Endothelial cell of umbilical vein (primary cell): Measurements from ENCODE around the gene PRPF40B. TPM values are rescaled to one million over a fixed set of nuclear protein-coding genes. Genes with fewer than 3 reads are reported as not detected.

ENCODE experiments used
- BruUV-seq: library from RNA; stranded (reverse); fragments of 400-500 nt; replicated peaks from 2 replicates; lab custom pipeline; 2021; lab: Mats Ljungman, UMichigan
- CTCF ChIA-PET: fragments of 300-600, 350-600 bp; sonication (Branson Sonifier 250); formaldehyde crosslinking; loops from one replicate; lab custom pipeline; 2021; ENCODE audit warnings: antibody characterized with exemption, inconsistent platforms; lab: Charles Lee
- POLR2A ChIA-PET: fragments of 300-600, 350-600 bp; sonication (Branson Sonifier 250); formaldehyde crosslinking; loops from one replicate; lab custom pipeline; 2021; ENCODE audit warnings: antibody characterized with exemption, inconsistent platforms; lab: Charles Lee
- DNase-seq: peaks from one replicate; pipeline ENCODE4 v3.0.0-alpha.2; 2011; ENCODE audit warnings: low read depth, low spot score
- FAIRE-seq: peaks from 2 replicates; lab custom pipeline; 2011; peaks lifted over from hg19 to GRCh38; lab: Jason Lieb, UNC
- H2AFZ ChIP-seq: 2 replicates; pipeline ENCODE4 v1.6.0; 2012; ENCODE audit warnings: low read depth, low read length, control low read depth, inconsistent platforms
- H3K27ac ChIP-seq: 2 replicates; pipeline ENCODE4 v1.5.1; 2011; ENCODE audit warnings: low read depth, mild to moderate bottlenecking, control low read depth, low read length, moderate library complexity; ENCODE audit not compliant: insufficient read depth
- H3K27me3 ChIP-seq, 2 experiments: 2 replicates each; pipeline versions ENCODE4 v1.6.0 to v1.6.1; 2011; ENCODE audit warnings: low read length in 2 of 2, mixed read lengths in 1 of 2; ENCODE audit not compliant: control insufficient read depth in 2 of 2, insufficient read depth in 2 of 2
- H3K36me3 ChIP-seq, 2 experiments: 2 replicates in 1 of 2; 3 replicates in 1 of 2; pipeline ENCODE4 v1.5.1; 2011; ENCODE audit warnings: low read length in 2 of 2, mild to moderate bottlenecking in 1 of 2, moderate library complexity in 1 of 2; ENCODE audit not compliant: control insufficient read depth in 2 of 2, insufficient read depth in 2 of 2; ENCODE audit errors: extremely low read depth in 1 of 2
- H3K4me1 ChIP-seq: 3 replicates; pipeline ENCODE4 v1.5.1; 2011; ENCODE audit warnings: mild to moderate bottlenecking, low read length; ENCODE audit not compliant: control insufficient read depth, insufficient read depth; ENCODE audit errors: extremely low read depth
- H3K4me2 ChIP-seq: 2 replicates; pipeline ENCODE4 v1.6.1; 2011; ENCODE audit warnings: low read length, control low read depth, mixed read lengths; ENCODE audit not compliant: insufficient read depth
- H3K4me3 ChIP-seq, 3 experiments: fragments of 200-600 bp in 1 of 3; sonication (generic), shearing (Covaris generic) in 1 of 3; replicated peaks in 1 of 3; 2 replicates each; pipeline ENCODE4 v1.5.1; 2011 to 2016; ENCODE audit warnings: control low read depth in 3 of 3, low read length in 3 of 3, mild to moderate bottlenecking in 2 of 3, inconsistent platforms in 1 of 3, low read depth in 1 of 3, moderate library complexity in 1 of 3; ENCODE audit not compliant: insufficient read depth in 1 of 3
- H3K79me2 ChIP-seq: 2 replicates; pipeline ENCODE4 v1.6.0; 2012; ENCODE audit warnings: low read length, inconsistent platforms; ENCODE audit not compliant: control insufficient read depth, insufficient read depth
- H3K9ac ChIP-seq: replicated peaks from 2 replicates; pipeline ENCODE3; 2011; ENCODE audit warnings: low read length, control low read depth; ENCODE audit not compliant: insufficient read depth; ENCODE audit errors: extremely low read depth
- H3K9me1 ChIP-seq: replicated peaks from 3 replicates; pipeline ENCODE4 v1.6.0; 2011; ENCODE audit warnings: mild to moderate bottlenecking, low read length; ENCODE audit not compliant: control insufficient read depth, insufficient read depth; ENCODE audit errors: extremely low read depth
- H3K9me3 ChIP-seq: replicated peaks from 2 replicates; pipeline ENCODE4 v1.5.1; 2012; ENCODE audit warnings: low read length, inconsistent platforms; ENCODE audit not compliant: control insufficient read depth, insufficient read depth
- H4K20me1 ChIP-seq: replicated peaks from 2 replicates; pipeline ENCODE3; 2011; ENCODE audit warnings: mild to moderate bottlenecking, low read length; ENCODE audit not compliant: control insufficient read depth, insufficient read depth; ENCODE audit errors: extremely low read depth
- CTCF ChIP-seq, 2 donors: IDR thresholded peaks; 1 replicate in 1 of 2; 2 replicates in 1 of 2; pipeline ENCODE4 v1.5.1; 2011; ENCODE audit warnings: low read length in 2 of 2, mild to moderate bottlenecking in 2 of 2, moderate library complexity in 2 of 2, control low read depth in 1 of 2, inconsistent platforms in 1 of 2, low read depth in 1 of 2; ENCODE audit not compliant: insufficient read depth in 1 of 2; ENCODE audit errors: extremely low read depth in 1 of 2
- EZH2 ChIP-seq: IDR thresholded peaks from 2 replicates; pipeline ENCODE4 v1.6.1; 2012; ENCODE audit warnings: borderline replicate concordance, low read depth, mild to moderate bottlenecking, moderate library complexity, low read length, inconsistent platforms; ENCODE audit not compliant: severe bottlenecking
- FOS ChIP-seq: IDR thresholded peaks from 2 replicates; pipeline ENCODE4 v1.6.1; 2011; ENCODE audit warnings: mild to moderate bottlenecking, low read length, moderate library complexity, borderline replicate concordance; ENCODE audit not compliant: insufficient read depth
- GATA2 ChIP-seq: IDR thresholded peaks from 2 replicates; pipeline ENCODE4 v1.7.0; 2011; ENCODE audit warnings: low read depth, mild to moderate bottlenecking, moderate library complexity, mixed read lengths, low read length; ENCODE audit not compliant: insufficient read length, insufficient read depth
- JUN ChIP-seq: IDR thresholded peaks from 2 replicates; pipeline ENCODE4 v1.6.1; 2011; ENCODE audit warnings: borderline replicate concordance, low read depth; ENCODE audit not compliant: insufficient read length, insufficient read depth
- MAX ChIP-seq: IDR thresholded peaks from 2 replicates; pipeline ENCODE4 v1.6.1; 2011; ENCODE audit not compliant: insufficient read depth, insufficient read length
- MYC ChIP-seq: IDR thresholded peaks from one replicate; pipeline ENCODE4 v1.6.1; 2011; ENCODE audit warnings: mild to moderate bottlenecking, low read depth, low read length
- POLR2A ChIP-seq: IDR thresholded peaks from 2 replicates; pipeline ENCODE4 v1.6.1; 2012; ENCODE audit warnings: low read depth, mild to moderate bottlenecking, control low read depth, low read length
- POLR2AphosphoS5 ChIP-seq: IDR thresholded peaks from 2 replicates; pipeline ENCODE4 v1.6.1; 2012; ENCODE audit warnings: low read depth, mild to moderate bottlenecking, control low read depth, low read length, moderate library complexity; ENCODE audit not compliant: insufficient read depth
- dilution Hi-C: fragments of 300-500 bp; cut with MboI; formaldehyde crosslinking; loops from one replicate; pipeline ENCODE4 v1.15.0; 2019; ENCODE audit warnings: low sequenced_read_pairs; ENCODE audit not compliant: extremely low pct_ligation_motif_present
- intact Hi-C: fragments of 100-400 bp; cut with micrococcal nuclease; formaldehyde crosslinking; loops from one replicate; pipeline ENCODE4 v1.10.0; 2022
- polyA plus RNA-seq, 4 experiments: library from polyadenylated mRNA; depleted of rRNA in 3 of 4; stranded (reverse) in 3 of 4; unstranded in 1 of 4; fragments of >200 nt; gene quantifications; 2 replicates each; pipeline versions ENCODE4 v1.2.1 to v1.2.3, GENCODE V29; 2011 to 2012; ENCODE audit warnings: missing spikeins in 1 of 4
- total RNA-seq: library from RNA; stranded (reverse); gene quantifications from 2 replicates; pipeline ENCODE4 v1.2.3, GENCODE V29; 2021

The PRPF40B gene
- total and polyA plus RNA-seq, 2 donors (not counting 3 experiments of a cell fraction or from before 2014, with no cell fraction given), result 5.4 to 9.9 TPM

DNA sequence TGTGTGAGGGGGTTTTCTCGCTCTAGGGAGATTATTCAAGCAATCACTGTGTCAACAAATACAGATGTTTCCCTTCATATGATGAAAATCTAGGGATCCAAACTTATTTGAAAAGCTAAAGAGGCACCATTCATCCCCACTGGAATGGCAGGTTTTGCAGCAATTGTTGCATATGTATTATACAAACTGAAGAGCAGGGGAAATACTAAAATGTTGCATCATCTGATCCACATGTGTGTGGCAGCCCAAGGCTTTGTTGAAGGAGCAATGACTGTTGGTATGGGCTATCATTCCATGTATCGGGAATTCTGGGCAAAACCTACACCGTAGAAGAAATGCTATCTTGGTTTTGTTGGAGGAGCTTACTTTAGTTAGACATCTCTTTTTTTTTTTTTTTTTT is 4.1 kb upstream of the PRPF40B start:
- BruUV-seq, result no TSS peak
- no peak overlapping the region for H3K9ac ChIP-seq
- no peak overlapping the region for H2AFZ ChIP-seq
- no peak overlapping the region for H3K4me2 ChIP-seq
- CTCF ChIA-PET, result interaction anchor here (1.5 to 2.2 kb wide), 3 partner anchors 38 to 288 kb away, joined by 4 to 7 read pairs (median 5); no protein-coding TSS in a partner anchor
- H3K4me3 ChIP-seq, result no peak overlapping the region
- H3K27ac ChIP-seq, result no peak overlapping the region
- no peaks in the 10 kb centered on the region for H3K9me1 ChIP-seq
- H3K79me2 ChIP-seq, result no peaks in the 10 kb centered on the region
- peaks cover 13% of the 10 kb centered on the region for H3K4me1 ChIP-seq
- no peaks in the 10 kb centered on the region for H3K36me3 ChIP-seq
- POLR2A ChIA-PET, result no interaction called here
- DNase-seq (no peak), FAIRE-seq (no peak)
- no peaks in the 10 kb centered on the region for H3K9me3 ChIP-seq
- H3K27me3 ChIP-seq, result peaks cover 6 to 21% of the 10 kb centered on the region in 2 experiments
- dilution Hi-C loops (no loop called here), intact Hi-C loops (no loop called here)
- no peaks in the 10 kb centered on the region for H4K20me1 ChIP-seq
- no peak for TF ChIP-seq POLR2A
- no peak for TF ChIP-seq CTCF (IDR thresholded peaks at IDR 0.05; ENCODE audit: extremely low read depth in 1 of 2, insufficient read depth in 1 of 2, low read depth in 1 of 2, low read length in 2 of 2)
- TF ChIP-seq EZH2, result no peak
- no peak for TF ChIP-seq MYC
- TF ChIP-seq JUN, result no peak
- TF ChIP-seq GATA2, result no peak
- no peak for TF ChIP-seq MAX
- no peak for TF ChIP-seq FOS
- no peak for TF ChIP-seq POLR2AphosphoS5
